Measurements from ENCODE around the gene EFNA5.

EFNA5 gene

GRCh38 chr5:107395632-107396350, 274.9 kb downstream of the EFNA5 start:
- no peak for DNase-seq (ENCODE audit: low read depth)

DNA sequence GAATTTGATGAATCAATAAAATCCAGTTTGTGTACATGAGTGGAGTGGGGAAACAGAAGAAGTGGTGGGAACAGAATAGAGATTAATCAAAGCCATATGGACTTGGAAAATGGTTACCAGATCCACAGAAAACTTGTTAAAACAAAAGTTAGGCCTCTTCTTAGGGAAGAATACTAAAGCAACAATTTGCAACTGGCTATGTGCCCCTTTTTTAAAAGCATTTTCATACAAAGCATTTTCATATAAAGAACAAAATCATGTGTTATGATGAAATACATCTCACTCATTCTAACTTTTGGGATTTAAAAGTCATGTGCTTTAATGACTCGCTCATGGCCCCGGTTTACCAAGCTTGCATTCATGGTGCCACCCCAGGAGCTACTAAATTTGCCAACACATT, 276.9 kb downstream of the EFNA5 start:
- no peak for DNase-seq (ENCODE audit: low read depth)

DNA sequence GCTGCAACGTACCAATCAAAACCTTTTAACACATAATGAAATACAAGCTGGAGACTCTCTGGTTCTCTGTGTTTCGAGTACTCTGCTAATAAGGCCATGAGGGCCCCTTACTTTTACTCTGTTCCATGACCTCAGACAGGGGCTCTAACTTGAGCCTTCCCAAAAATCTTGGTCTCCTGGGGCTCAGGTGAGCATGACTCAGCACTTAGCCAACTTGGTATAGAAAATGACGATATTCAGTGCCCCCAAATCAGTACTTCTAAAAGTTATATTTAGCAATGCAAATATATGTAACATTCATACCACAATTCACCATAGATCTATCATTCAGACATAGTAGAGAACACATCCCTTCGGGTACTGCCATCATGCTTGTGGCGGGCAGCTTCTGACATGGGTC, 278.9 kb downstream of the EFNA5 start:
- no peak for DNase-seq (ENCODE audit: low read depth)

DNA sequence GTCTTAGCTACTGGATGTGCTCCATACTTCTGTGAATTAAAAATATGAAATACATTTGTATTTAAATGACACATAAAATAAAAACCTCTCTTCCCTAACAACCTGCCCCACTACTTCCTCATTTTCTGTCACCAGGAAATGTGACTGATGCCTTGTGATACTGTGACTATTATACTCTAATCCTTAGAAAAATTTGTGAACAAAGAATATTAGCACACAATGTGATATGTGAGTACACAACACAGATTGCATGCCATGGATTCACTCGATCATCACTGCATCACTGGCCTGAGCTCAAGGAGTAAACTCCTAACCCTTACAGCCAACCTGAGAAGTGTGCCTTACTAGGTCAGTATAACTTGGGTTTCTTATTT, 281.0 kb downstream of the EFNA5 start:
- no peak for DNase-seq (ENCODE audit: low read depth)

- no peak for DNase-seq (ENCODE audit: low read depth)
Observed at GRCh38 chr5:107389130-107389774, 281.5 kb downstream of the EFNA5 start.

DNA sequence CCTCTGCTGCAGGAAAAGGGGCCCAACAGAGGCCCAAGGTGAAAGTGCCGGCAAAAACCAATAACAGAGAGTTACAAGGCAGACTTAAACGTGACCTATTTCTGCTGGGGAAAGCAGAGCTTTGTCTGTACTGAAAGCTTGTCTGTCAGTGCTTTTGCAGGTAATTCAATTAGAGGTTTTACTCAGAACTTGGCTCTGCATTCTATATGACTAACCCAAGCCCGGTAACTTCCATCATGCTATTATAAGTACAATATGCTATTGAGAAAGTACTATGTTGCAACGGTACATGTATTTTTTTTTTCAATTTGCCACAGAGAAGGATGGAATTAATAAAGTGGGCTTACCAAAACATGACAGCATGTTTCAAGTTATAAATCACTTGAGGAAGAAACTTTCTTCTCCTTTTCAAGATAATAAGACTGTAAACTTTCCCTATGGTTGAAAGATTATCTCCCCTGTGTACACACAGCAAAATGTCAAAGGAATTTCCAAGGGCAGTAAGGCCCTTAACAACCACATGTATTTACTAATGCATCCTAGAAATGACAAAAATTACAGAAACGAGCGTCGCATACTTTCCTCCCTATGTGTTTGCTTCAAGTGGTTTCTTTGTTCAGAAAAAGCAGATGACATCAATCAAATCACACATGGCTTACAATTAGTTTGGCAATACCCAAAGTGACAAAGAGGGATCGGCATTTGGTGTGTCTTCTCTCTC, 282.4 kb downstream of the EFNA5 start:
- peak; percentile 60 for DNase-seq (ENCODE audit: low read depth)

DNA sequence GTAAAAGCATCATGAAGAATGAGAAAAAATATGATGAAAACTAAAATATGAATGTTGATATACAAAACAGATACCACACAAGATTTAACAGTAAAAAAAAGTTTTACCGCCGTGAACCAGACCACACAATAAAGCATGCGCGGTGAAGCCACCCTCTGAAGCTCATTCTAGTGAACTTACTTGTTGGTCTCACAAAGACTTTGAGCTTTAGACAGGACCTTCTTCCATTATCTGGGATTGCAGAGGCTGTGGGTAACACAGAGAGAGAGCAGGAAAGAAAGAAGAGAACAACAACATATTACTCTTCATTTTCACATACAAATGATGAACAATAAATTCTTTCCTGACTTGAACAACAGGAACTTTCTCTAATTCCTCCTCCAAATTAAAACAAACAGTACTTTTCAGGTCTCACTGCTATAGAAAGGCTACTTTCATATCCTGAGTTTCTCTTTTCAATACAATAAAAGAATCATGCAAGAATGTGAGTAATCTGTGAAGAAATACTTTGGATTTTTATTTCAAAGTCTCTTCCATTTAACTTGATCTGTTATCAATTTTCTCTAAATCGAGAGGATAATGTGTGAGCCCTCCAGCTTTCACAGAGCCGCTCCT, 283.1 kb downstream of the EFNA5 start:
- no peak for DNase-seq (ENCODE audit: low read depth)

- DNase-seq (ENCODE audit: low read depth), result no peak
Observed at GRCh38 chr5:107385708-107386107, 285.0 kb downstream of the EFNA5 start.

DNA sequence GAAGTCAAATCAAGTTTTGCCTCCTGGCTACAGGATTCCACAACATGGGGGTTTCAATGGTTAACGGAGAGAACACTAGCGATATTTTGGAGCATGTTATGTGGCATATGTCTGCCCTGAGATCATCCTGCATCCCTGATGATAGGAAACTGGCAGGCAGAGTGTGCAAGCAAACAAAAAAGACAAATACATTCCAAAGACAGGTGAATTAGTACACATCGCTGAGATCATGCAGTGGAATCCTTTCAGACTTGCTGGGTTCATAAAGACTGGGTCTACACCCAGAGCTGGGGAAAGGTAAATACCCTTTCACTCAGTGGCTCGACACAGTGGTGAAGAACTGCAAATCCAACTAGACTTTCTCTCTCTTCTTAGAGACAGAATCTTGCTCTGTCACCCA, 286.5 kb downstream of the EFNA5 start:
- DNase-seq (ENCODE audit: low read depth), result no peak

GRCh38 chr5:107383414-107383813, 287.3 kb downstream of the EFNA5 start:
- DNase-seq (ENCODE audit: low read depth), result no peak

- peak; percentile 54 for DNase-seq (ENCODE audit: low read depth)
Observed at GRCh38 chr5:107381189-107381856, 289.4 kb downstream of the EFNA5 start.

GRCh38 chr5:107380654-107381053, 290.1 kb downstream of the EFNA5 start:
- no peak for DNase-seq (ENCODE audit: low read depth)

DNA sequence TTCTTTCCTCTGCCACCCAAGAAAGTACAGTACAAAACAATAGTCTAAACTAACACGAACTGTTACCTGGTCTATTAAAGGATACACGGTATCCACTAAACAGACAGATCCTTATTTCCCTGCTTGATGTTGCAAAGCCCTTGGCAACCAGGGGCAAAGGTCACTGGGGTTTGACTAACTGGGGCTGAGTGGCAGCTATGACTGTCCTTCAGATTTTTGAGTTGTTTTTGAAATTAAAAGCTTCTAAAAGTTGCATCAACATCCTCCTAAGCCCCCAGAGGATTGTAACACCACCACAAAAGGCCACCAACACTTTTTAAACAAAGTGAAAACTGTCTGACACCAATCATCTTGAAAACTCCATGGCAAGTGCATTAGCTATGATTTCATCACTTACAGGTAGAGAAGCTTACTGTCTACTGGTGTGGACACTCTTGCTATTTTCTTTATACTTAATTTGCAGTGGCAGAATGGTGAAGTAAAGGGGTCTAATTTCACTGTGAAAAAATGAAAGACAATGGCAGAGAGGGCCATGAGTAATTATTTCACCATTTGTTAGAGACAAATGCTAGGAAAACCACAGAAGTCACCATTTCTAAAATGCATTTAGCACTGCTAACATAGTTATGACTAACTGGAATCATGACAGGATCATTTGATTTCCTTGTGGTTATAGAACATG, 292.4 kb downstream of the EFNA5 start:
- DNase-seq (ENCODE audit: low read depth), result no peak

DNA sequence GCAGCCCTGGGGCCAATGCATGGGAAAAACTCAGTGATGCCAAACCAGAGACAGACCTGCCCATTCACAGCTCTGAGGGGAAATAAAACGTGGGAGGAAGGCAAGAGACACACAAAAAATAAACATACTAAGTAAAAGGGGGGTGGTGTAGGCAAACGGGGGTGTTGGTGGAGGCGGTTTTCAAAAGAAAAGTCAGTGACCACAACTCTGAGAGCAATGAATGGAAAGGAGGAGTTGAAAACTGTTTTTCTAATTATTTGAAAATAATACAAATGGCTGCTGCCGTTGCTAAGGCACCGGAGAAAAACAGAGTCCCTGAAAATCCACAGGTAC, 293.5 kb downstream of the EFNA5 start:
- DNase-seq (ENCODE audit: low read depth), result no peak

GRCh38 chr5:107376546-107377276, 294.0 kb downstream of the EFNA5 start:
- DNase-seq (ENCODE audit: low read depth), result no peak

- DNase-seq (ENCODE audit: low read depth), result no peak
Observed at GRCh38 chr5:107373549-107374263, 297.0 kb downstream of the EFNA5 start.

GRCh38 chr5:107372723-107373450, 297.9 kb downstream of the EFNA5 start:
- DNase-seq (ENCODE audit: low read depth), result no peak

DNA sequence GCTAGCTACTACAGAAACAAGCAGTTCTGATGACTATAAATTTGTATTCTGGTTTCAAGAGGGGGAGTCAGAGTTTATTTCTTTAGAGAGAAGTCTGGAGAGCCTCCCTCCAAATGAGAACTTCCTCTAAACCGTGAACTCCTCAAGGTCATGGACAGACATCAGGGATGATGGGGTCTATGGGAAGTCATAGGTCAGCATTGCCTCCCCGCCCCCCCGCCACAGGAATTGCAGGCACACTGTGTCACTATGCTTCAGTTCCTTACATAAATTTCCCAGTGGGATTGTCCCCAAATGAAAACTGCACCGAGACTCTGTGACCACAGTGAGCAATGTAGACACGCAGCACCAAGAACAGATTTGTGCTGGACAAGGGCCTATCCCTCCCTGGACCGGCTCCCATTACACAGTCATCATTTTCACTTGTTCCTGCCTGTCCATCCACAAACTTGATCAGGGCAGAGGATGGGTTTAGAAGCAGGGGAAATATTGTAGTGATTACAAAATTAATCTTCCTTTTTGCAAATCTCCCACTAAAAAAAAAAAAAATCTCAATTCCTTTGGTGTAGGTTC, 300.3 kb downstream of the EFNA5 start:
- DNase-seq (ENCODE audit: low read depth), result no peak

GRCh38 chr5:107369622-107370021, 301.1 kb downstream of the EFNA5 start:
- no peak for DNase-seq (ENCODE audit: low read depth)

Measured in HS-27A (cell line).